NCI-H524 treated with DMSO at 0.1 percent for 48 hours (cell line): ENCODE results near the gene C9orf72.

Experiments used
- DNase-seq: peaks from one replicate; lab custom pipeline; 2025; lab: John Stamatoyannopoulos, UW

The C9orf72 gene

GRCh38 chr9:27538647-27539046 is 34.6 kb downstream of the C9orf72 start:
- DNase-seq = no peak

DNA sequence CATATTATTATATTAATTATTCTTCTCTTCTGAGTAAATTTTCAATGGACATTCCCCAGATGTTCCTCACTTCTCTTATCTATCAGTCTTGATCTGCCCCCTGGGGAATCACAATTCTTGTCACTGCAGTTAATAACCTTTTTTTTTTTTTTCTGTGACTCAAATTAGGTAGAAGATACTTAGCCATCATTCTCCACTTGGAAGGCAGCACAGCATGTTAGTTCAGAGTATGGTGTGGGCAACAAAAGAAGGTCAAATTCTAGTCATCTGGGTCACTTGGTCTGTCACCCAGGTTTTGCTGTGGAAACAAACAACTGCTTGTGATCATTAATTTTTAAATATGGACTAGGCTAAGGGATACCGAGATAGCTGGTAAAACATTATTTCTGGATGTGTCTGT is 35.5 kb downstream of the C9orf72 start:
- no peak for DNase-seq

DNA sequence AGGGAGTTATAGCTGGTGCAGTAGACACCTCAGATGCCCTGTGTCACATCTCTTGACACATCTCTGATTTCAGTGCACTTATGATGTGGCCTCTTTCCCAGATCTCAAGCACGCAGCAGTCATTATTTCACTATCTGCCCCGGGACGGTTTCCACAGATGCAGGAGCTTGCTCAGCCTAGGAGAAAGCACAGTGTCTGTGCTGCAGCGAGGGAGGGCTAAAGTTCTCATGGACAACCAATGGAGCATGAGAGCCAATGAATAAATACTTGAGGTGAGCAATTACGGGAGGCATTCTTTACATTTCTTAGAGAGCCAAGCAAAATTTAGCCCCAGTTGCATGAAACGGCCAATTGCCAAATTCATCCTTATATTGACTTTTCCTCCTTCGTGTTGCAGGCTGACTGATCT is 36.2 kb downstream of the C9orf72 start:
- no peak for DNase-seq

DNA sequence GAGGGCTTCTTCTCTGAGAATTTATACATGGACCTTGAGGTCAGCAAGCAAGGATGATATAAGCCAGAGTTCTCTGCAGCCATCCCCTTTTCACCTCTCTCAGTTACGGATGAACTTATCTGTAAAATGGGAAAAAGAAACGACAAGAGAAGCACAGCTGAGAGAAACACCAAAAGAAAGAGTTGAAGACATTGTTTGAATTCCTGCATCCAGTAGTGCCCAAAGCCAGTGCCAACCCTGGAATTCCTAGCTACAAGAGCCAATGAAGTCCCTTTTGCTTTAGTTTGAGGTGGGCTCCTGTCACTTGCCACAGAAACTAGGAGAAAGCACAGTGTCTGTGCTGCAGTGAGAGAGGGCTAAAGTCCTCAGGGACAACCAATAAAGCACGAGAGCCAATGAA is 37.1 kb downstream of the C9orf72 start:
- no peak for DNase-seq

DNA sequence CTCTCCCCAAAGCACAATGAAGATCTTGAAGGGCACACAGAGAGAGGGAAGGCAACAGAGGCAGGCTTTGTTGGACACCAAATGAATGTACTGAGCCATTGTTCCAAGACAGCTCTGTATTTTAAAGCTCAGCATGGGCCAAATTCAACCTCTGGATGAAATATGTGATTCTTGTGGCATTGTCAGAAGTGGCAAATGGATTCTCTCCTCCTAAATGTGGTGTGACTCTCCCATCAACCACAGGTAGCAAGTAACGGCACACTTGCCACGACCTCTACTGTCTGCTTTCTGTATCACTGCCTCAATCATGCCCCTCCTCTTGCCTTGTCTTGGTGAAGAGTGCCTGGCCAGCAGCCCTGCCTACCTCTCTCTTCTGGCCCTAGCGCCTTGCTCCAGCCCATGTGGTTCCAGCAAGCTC is 37.6 kb downstream of the C9orf72 start:
- DNase-seq = no peak

DNA sequence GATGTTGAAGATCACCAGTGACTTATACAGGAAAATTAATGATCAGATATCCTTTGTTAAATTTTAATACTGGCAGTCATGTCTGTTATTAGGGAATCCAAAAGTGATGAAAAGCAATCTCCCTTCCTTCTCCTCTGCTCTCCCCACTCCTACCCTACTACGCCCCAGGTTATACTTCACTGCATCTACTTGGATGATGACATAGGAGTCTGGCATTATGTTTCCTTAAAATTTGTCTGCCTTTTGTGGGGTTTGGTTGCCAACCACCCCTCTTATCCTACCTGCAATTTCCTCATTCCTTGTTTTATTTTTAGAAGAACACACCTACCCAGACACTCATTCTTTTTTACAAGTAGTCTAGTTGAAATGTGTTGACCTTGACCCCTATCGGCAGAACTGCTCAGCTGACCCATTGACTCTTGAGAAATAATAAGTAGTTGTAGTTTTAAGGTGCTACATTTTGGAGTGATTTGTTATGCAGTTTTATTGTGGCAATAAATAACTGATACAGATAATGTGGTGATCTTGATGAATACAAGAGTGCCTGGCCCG is 38.5 kb downstream of the C9orf72 start:
- no peak for DNase-seq

DNA sequence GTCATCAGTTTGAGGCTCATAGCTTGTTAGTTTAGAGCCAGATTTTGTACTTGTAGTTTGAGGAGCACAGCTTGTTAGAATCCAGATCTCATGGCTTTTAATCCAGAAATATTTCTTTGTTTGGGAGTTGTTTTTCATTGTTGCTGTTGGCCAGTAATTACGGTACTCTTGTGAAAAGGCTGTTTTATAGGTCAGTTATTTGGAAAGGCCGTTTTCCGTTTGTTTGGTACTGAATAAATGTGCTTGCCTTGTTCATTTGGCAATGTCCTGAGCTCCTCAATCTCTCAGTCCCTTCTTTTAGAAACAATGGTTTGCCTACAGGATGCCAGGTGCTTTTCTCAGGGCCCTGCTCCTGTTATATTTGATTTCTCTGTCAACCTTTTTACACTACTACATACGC is 39.1 kb downstream of the C9orf72 start:
- DNase-seq = no peak

DNA sequence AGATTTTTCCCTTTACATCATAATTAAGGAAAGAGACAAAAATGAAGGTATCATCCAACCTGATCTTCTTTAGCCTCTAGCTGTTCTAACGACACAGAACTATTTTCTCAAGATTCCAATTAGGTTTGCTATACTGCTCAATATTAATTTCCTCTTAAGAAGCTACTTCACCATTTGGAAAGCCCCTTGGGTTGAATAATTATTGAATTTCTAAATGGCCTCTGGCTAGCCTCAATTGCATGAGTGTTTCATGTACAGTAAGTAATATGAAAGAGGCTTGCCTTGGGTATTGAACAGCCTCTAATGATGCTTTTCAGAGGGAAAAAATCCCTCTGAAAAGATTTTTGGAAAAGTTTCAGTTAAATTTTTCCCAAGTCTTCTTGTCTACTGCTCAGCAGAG is 40.0 kb downstream of the C9orf72 start:
- DNase-seq = no peak

DNA sequence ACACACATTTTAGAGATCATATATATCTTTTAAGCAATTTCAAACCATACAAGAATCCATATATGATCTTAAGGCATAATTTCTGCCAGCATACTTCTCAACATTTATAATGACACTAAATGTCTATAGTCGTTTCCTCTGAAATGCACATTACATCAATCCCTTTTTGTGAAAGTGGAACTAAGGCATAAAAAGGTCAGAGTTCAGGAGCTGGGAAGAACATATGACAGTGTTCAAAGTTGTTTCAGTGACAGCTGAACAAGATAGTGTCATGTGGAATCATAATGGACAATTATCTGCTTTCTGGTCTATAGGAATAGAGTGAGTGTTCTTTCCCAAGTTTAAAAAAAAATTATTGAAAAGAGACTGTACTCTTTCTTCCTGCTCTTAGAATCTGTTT is 41.2 kb downstream of the C9orf72 start:
- no peak for DNase-seq

DNA sequence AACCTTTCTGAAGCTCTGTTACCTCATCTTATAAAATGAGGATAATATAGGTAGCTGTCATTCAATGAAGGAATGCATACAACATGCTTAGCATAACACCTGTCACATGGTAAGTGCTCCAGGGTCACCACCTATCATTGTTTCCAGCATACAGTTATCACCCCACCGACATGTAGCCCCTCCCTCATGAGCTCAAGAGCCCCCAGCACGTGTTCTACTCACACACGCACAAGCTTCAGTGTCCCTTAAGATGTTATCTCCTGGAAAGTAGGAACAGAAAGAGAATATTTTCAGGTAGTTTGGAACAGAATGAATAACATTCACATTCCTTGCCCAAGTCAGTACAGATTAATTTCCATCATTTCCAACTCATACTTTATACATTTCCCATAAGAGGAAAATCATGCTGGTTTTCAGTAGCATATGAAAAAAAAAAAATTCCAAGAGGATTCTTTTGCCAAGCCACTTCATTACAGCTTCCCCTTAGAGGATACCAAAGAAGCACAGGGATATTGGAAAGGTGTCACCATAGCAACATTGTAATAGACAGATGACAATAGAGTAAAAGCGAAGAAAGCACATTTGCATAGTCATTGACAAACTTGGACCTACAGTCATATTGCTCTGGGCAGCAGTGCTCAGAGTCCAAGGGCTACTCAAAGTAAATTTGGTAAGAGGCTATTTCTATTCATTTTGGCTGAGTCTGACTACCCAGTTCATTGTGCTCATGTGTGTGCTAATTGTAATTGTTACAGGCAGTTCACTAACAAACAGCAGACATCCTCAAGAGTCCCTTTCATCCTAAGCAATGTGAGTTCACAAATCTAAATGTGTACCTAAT is 42.1 kb downstream of the C9orf72 start:
- DNase-seq = no peak

DNA sequence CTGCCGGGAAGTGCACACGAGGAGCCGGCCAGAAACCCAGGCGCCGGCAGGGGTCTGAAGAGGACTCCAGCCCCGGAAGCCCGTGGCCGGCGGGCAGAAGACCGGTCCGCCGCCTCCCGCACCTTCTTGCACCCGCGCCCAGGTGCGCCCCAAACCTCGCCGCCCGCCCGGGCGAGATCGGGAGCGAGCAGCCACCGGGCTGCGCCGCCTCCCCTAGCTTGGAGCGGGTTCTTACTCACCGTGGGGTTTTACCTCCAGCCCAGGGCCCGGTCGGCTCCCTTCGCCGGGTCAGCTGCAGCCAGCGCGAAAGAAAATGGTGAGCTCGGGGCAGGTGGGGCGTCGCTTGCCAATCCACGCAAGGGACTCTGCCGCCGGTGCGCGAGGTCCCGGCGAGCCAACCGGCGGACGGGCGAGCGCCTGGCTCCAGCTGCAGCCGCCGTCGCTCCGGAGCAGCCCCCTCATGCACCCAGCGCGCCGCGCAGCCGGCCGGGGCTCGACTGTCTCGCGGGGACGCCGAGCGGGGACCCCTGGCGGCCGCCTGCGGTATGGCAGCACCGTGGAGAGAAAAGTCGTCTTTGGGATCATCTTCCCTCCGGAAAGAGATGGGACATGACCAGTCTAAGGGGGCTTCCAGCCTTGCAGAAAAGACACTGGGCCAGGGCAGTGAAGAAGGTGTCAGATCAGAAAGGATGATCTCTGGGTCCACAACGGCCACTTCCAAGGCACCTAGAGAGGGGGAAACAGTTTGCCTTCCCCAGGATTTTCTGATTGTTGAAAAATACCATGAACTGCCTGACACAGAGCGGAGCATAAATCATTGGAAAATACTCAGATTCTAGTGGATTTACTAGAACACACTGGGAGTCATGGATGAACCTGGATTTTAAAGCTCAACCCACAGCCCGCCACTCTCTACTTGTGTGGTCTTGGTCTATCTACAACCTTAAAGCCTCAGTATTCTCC is 43.7 kb downstream of the C9orf72 start, which contains the start of gene MOB3B:
MOB3B (minus strand) TSS at position 499 of the 963 bp plus-strand sequence. CDS start 74,264 bp downstream, outside the sequence.
- no peak for DNase-seq

- no peak for DNase-seq
These were observed 44.4 kb downstream of the C9orf72 start for GRCh38 chr9:27528886-27529315.

GRCh38 chr9:27528076-27528885 is 45.0 kb downstream of the C9orf72 start:
- DNase-seq = no peak

DNA sequence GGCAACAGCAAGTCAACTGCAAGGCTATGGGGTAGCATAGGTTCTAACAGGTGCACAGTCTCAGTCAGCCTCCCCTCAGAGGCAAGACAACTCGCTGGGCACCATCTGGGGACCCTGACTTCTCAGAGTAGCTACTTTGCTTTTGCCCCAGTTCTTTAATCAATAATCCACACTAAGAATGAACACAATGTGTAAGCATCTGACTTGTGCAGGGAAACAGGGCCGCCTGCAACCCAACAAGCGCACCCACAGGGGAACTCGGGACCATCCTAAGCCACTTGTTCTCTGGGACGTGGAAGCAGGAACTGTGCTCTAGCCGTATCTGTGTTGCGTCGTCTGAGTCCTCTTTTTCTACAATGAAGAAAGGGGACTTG is 45.6 kb downstream of the C9orf72 start:
- DNase-seq = no peak

DNA sequence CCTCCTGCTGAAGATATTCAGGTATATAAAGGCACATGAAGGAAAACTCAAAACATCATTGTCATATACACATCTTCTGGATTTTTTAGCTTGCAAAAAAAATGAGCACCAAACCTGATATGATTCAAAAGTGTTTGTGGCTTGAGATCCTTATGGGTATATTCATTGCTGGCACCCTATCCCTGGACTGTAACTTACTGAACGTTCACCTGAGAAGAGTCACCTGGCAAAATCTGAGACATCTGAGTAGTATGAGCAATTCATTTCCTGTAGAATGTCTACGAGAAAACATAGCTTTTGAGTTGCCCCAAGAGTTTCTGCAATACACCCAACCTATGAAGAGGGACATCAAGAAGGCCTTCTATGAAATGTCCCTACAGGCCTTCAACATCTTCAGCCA is 49.0 kb downstream of the C9orf72 start, which contains the start of gene IFNK:
IFNK (plus strand) TSS at position 55 of the 400 bp plus-strand sequence; CDS start at position 102, 47 bp downstream.
- no peak for DNase-seq

DNA sequence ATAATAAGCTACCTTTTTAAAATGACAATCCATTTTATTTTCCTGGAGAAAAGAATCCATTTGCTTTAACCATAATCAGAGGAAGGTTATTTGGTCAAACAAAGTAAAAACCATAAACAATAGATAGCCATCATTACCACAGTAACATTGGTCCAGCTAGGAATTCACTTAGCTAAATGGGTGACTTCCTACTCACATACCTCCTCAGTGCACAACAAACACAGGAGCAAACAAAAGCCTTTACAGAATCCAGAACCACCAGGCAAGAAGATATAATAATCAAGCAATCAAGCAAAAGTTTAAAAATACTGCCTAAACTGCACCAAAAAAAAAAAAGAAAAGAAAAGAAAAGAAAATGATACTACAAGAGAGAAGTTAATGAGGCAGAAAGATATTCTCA is 50.1 kb downstream of the C9orf72 start:
- DNase-seq = no peak

- DNase-seq = no peak
These were observed 52.3 kb downstream of the C9orf72 start for GRCh38 chr9:27520986-27521385.

DNA sequence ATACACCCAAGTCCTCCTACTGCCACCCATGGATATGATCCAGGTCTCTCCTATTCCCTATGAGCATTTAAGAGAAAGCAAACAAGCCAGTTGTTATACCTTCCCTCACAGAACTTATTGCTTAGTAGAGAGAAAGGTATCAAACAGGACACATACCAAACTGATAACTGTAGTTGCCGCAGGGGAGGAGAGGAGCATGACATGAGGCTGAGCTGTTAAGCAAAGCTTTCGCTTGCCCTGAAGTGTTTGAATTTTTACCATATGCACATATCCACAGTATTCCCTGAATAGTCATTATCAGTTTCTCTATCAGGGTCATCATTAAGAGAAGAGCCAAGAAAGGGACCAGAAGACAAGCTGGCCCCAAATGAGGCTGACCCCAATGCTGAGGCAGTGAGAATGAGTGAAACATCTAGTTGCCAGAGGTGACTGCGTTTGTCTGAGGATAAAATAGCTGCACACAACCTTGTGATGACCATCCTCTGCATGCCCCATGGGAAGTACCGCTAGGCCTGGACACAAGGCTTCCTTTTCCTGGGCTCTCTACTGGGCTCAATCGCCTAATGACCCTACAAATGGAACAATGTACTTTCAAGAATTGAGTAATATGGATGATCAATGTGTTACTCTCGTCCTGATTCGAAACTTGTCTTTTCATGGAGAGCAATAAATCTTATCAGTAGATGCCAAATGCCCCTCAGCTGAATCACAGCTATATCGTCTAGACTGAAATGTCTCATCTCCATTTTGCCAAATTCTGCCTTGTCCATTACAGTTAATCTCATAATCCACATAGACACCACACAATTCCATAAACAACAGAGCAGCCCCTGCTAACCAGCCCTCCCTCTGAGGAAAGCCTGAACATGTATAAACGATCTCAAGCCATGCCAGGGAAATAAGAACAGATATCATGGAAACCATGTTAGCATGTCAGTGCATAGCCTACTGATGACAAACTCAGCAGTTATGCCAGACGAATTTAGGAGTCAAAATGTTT is 53.5 kb downstream of the C9orf72 start:
- DNase-seq = no peak

- DNase-seq = no peak
These were observed 54.5 kb downstream of the C9orf72 start for GRCh38 chr9:27518809-27519208.

GRCh38 chr9:27518006-27518405 is 55.3 kb downstream of the C9orf72 start:
- no peak for DNase-seq
